GM15510 (cell line): ENCODE data around the gene ZNF562.

ENCODE experiments used
- POLR2A ChIP-seq: IDR thresholded peaks from 3 replicates; pipeline ENCODE4 v1.6.1; 2011; ENCODE audit warnings: borderline replicate concordance; ENCODE audit not compliant: insufficient read length; ENCODE audit errors: extremely low read depth

The ZNF562 gene

GRCh38 chr19:9650345-9650744 is 24.6 kb downstream of the ZNF562 start:
- no peak for TF ChIP-seq POLR2A

DNA sequence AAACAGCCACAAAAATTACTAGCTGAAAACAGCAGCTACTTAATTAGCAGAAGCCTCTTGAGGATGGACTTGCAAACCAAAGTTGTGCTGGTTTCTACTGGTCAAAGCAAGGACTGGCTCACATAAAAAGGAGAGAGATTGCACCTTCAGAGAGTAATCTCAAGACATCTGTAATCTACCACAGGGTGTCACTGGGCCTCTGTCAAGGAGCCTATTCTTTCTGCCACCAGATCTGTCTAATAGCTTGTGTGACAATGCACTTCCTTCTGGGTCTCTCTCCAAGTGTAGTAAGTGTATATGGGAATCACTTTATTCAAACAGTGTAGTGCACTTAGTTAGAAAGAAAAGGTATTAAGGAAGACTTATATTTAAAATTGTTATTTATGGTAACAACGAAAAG is 29.4 kb downstream of the ZNF562 start:
- no peak for TF ChIP-seq POLR2A

- TF ChIP-seq POLR2A = no peak
Observed at GRCh38 chr19:9644472-9644871, 30.4 kb downstream of the ZNF562 start.

DNA sequence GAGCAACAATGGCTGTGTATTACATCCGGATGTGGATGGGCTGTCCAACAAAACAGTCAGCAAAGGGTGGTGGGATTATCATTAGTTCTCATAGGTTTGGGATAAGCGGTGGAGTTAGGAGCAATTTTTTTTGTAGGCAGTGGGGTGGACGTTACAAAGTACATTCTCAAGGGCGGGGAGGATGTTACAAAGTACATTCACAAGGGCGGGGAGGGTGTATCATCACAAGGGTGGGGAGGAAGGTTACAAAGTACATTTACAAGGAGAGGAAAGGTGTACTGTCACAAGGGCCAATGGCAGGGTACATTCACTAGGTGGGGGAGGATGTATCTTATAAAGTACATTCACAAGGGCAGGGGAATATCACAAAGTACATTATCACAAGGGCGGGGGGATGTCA is 33.1 kb downstream of the ZNF562 start:
- TF ChIP-seq POLR2A = no peak

DNA sequence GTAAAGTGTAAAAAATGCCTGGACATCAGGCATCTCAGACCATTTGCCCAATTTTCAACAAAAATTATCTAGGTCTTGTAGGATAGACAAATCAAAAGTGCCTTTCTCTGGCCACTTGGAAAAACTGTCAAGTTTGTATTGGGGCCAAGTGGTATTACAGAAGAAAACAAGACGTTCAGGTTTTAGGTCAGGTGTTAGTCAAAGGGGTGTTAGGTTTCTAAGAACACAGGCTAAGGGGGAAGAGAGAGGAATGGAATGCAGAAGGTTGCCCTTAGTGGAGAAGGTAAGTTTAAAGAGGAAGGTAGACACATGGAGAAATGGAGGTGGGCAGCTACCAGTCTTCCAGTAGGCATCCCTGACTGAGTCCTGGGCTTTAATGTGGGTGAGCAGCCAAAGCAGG is 33.9 kb downstream of the ZNF562 start:
- TF ChIP-seq POLR2A = no peak

DNA sequence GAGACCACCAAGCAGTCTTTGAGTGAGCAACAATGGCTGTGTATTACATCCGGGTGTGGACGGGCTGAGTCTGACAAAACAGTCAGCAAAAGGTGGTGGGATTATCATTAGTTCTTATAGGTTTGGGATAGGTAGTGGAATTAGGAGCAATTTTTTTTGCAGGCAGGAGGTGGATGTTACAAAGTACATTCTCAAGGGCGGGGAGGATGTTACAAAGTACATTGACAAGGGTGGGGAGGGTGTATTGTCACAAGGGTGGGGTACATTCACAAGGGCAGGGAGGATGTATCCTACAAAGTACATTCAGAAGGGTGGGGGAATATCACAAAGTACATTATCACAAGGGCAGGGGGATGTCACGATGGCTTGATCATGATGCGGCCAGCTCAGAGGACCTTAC is 38.9 kb downstream of the ZNF562 start:
- TF ChIP-seq POLR2A = no peak

GRCh38 chr19:9627856-9628255 is 47.0 kb downstream of the ZNF562 start:
- no peak for TF ChIP-seq POLR2A

- TF ChIP-seq POLR2A = no peak
Observed at GRCh38 chr19:9622531-9622930, 52.4 kb downstream of the ZNF562 start.

DNA sequence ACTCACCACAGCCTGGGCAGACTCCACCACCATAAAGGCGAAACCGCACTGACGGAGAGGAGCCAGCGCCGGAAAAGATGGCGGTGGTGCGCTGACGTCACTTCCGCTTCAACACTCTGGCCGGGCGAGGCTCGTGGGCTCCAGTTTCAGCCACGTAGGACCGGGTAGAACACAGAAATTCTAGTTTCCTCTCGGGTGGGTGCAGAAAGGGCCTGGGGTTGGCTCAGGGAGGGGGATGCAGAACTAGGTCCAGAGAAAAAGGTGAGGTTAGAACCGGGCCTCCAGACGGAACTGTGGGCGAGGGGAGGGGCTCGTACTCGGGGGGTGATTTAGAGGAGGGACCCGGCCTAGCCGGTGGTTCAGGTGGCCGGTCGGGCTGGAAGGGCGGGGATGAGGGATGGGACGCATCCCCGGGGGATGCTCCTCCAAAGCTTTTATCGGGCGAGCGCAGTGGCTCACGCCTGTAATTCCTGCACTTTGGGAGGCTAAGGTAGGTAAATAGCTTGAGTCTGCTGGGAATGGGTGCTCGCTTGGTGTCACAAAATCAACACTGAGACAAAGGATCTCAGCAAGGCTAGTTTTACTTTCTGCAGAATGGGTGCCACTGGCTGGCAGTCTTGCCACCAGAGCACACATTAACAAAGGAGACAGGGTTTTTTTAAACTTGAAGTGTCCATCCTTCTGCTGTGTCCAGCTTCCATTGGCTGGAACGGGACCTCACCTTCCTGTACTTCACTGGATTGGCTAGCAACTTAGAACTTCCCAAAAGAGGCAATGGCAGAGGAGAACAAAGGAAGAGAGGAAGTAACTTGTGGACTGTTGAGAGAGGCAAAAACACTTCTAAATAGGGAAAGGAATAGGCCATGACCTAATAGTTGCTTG is 53.5 kb downstream of the ZNF562 start, which contains the start of gene ZNF561:
ZNF561 (minus strand) TSS at position 77 of the 882 bp plus-strand sequence. CDS start 1,776 bp downstream, outside the sequence.
- TF ChIP-seq POLR2A = peak; percentile 71

GRCh38 chr19:9620842-9621155 is 54.1 kb downstream of the ZNF562 start:
- no peak for TF ChIP-seq POLR2A

- no peak for TF ChIP-seq POLR2A
Observed at GRCh38 chr19:9615844-9616243, 59.1 kb downstream of the ZNF562 start.

DNA sequence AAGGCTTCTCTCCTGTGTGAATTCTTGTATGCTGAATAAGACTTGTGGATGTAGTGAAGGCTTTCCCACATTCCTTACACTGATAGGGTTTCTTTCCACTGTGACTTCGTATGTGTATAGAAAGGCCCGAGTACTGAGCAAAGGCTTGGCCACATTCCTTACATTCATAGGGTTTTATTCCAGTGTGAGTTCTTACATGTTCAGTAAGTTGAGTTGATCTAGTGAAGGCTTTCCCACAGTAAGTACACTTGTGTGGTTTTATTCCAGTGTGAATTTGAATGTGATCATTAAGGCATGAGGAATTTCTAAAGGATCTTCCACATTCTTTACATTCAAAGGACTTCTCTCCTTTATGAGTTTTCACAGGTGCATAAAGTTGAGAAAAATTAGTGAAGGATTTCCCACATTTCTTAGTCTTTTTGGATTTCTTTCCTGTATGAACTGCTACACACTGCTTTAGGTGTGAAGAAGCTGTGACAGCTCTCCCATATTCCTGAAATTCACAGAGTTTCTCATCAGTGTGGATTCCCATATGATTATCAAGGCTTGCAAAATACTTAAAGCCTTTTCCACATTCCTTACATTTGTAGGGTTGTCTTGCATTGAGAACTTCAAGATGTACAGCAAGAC is 64.3 kb downstream of the ZNF562 start:
- no peak for TF ChIP-seq POLR2A

DNA sequence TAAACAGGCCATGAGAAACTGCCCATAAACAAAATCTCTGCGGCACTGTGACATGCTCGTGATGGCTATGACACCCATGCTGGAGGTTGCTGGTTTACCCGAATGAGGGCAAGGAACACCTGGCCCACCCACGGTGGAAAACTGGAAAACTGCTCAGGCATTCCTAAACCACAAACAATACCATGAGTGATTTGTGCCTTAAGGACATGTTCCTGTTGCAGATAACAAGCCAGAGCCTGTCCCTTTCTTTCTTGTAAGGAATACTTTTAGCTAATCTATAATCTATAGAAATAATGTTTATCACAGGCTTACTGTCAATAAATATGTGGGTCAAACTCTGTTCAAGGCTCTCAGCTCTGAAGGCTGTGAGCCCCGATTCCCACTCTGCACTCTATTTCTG is 66.0 kb downstream of the ZNF562 start:
- no peak for TF ChIP-seq POLR2A

- no peak for TF ChIP-seq POLR2A
Observed at GRCh38 chr19:9597027-9597426, 77.9 kb downstream of the ZNF562 start.
